GM19397 (cell line): ENCODE measurements around the gene WDR27.
"Not testable (repeated sequence)": the region's sequence is repeated elsewhere in the genome, so short reads cannot be mapped to it uniquely, and the experiment has no call there.

ENCODE experiments used
- ATAC-seq: cut with Tn5 transposase; IDR thresholded peaks from one replicate; pipeline ENCODE4 v1.9.1; 2021; ENCODE audit warnings: mild to moderate bottlenecking, moderate library complexity; ENCODE audit not compliant: unreplicated experiment

WDR27 gene

DNA sequence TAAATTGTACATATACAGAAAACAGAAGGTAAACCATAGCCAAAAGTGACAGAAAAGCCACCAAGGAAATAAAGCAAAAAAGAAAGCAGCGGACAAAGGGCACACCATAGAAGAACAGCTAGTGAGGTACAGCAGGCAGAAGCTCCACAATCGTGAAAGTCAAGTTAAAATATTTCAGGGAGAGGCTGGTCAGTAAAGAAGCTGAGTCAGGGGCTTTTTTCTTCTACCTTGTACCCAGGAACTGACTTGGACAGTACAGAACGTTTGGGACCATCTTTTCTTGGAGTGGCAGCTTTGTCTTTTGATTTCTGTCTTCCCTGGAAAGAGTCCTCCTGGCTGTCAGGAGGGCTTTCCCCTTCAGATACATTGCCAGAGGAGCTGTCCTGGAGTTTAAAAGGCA lies 8.2 kb upstream of the WDR27 start:
- ATAC-seq = no peak

DNA sequence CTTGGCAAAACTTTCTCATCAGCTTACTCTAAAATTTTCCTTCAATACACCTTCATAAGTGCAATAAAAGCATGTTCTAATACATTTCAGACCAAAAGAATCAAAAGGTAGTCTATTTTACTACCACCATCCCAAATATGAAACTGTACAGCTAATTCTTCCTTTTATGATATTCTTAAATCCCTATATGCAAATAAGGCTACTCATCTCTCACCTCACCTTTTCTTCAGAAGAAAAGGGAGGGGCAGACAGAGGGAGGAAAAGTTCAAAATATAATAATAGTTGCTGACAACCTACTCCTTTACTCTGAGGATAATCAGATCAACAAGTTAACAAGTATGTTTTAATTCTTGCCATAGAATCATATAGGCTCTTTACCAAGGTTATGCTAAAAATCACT lies 7.5 kb upstream of the WDR27 start:
- no peak for ATAC-seq

DNA sequence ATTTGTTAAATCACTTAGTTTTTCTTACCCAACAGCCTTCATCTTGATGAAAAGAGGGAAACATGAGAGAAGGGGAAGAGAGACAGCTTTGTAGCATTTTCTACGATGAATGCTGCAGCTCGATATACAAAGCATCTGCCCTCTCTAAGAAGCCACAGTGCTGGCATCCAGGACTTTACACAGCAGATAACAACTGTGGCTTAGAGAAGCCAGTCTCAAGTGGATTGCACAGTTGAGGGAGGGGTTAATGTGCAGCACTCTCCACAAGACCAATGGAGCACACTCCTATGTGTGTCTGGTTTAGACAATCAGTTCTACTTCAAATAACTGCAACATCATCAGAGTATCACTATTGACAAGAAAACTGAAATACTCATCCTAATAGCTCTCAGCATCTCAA lies 5.9 kb upstream of the WDR27 start:
- ATAC-seq = no peak

DNA sequence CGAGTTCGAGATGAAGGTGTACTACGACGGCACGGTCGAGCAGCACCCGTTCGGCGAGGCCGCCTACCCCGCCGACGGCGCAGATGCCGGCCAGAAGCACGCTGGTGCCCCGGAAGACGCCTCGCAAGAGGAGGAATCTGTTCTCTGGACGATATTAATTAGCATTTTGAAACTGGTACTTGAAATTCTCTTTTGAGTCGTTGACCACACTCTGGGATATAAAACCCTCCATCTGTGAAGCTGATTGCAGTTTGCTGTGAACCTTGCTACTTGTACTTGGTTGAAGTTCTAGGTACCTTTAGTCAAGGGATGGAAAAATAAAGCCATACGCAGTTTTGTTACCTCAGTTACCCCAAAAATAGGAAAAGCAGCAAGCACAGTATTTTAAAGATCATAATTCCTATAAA lies 1.0 kb upstream of the WDR27 start:
- ATAC-seq = peak; percentile 4

DNA sequence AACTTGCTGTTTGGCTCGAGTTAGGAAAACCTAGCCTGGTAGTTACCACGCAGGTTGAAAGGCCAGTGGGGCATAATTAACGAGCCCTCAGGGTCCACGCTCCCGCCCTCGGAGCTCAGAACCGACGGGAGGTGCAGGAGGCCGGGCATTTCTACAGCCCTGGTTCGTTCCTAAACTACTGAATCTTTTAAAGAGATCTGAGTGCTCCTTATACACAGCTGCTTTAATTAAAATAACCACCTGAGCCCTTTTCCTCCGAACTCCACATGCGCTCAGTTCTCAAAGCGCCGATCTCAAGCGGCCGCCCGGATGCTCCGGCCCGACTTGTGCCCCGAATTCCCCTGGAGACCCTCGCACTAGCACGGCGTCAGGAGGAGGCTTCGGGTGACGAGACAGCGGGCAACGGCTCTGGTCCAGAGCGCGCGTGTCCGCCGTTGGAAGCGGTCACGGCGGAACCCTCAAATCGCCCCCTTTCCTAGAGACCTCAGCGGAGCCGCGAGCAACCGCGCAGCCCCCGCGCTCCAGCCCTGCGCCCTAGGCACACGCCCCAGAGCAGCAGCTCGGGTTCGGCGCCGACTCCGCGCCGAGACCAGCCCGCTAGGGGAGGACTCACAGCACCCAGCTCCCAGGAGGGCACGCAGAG lies 397 bp downstream of the WDR27 start:
- ATAC-seq = no peak

DNA sequence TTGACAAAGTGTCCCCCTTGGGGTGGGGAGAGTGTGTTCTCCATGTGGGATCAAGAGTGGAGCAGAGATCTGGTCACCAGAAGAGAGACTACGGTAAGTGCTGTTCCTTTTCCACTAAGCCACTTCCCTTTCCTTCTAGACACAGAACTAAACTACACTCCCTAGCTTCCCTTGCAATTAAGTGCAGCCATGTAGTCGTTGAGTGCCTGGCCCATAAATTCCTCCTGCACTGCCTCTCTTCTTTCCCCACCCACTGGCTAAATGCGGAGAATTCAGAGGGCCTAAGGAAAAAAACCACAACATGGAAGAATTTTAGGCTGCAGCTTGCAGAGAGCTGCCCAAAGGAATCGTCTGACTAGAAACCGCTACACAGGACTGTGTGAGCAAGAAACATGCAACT lies 1.5 kb downstream of the WDR27 start:
- no peak for ATAC-seq

DNA sequence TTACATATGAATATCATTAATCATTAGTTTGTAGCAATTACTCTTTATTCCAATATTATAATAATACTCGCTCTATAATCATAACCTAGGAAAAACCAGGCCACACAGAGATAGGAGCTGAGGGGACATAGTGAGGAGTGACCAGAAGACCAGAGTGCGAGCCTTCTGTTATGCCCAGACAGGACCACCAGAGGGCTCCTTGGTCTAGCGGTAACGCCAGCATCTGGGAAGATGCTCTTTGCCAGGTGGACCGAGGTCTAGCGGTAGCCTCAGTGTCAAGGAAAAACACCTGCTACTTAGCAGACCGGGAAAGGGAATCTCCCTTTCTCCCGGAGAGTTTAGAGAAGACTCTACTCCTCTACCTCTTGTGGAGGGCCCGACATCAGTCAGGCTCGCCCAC lies 4.7 kb downstream of the WDR27 start:
- ATAC-seq = not testable (repeated sequence)

DNA sequence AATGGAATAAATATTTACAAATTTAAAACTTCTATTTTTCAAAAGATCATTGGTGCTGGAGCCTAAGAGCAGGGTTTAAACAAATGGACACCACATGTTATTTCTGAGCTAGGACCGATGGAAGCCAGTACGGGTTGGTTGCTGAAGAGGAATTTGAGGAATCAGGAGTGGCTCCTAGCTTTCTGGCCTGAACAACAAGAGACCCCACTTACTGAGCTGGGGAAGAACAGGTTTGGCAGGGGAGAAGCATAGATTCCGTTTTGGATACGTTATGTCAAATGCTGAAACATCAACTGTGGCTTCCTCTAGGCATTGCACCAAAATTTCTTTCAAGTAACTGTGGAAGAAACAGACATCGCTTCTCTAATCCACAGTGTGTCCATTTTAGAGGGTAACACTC lies 6.7 kb downstream of the WDR27 start:
- ATAC-seq = no peak

DNA sequence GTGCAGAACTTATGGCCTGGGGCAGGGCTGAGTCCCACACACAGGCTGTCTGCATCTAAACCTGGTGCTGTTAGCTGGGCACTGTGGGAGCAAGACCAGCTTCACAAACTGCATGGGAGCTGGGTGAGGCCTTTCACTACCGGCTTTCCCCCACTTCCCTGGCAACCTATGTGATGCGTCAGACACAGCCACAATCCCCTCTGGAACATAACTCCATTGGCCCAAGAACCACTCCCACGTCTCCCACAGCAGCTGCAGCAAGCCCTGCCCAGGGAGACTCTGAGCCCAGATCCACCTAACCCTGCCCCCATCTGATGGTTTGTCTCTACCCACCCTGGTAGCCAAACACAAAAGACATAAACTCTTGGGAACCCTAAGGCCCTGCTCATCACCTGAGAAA lies 9.3 kb downstream of the WDR27 start:
- no peak for ATAC-seq

DNA sequence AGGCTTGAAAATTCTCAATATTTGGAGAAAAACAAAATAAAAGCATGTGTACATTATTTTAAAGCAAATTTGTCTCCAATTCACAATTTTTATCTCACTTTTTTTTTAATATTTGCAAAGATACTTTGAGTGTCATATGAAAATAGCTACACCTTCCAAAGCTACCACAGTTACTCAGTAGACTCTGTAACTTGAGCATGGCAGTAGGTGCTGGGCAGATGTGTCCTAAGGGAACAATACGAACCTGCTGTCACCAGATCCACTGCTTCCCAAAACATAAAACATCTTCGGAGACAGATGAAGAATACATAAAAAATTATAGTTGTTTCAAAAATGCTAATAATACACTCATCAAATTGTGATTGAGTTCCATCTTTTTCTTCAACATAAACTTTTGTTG lies 10.6 kb downstream of the WDR27 start:
- ATAC-seq = no peak

DNA sequence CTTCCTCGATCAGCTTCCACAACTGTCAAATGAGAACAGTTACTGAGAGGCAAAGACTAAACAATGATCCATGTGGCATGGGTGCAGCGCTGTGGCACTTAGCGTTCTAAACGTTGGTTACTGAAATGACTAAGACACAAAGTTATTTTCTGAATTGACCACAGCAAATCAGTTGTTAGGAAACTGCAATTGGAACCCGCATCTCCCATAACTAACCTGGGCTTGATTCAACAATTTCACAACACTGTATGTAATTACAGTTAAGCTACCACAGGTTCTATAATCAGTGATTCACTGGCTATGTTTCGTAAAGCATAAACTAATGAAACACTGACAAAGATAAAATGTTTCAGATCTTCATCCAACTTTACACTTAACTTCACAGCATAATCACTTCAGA lies 12.5 kb downstream of the WDR27 start:
- ATAC-seq = no peak

DNA sequence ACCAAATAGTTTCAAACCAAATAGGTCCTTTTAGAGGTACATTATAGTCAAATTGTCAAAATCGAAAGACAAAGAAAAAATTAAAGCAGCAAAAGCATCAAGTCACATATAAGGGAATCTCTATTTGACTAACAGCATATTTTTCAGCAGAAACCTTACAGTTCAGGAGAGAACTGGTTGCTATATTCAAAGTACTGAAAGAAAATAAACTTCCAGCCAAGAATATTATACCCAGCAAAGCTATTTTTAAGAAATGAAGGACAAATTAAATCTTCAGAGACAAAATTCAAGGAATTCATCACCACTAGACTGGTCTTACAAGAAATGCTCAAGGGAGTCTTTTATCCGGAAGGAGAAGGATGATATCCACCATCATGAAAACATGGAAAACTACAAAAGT lies 16.0 kb downstream of the WDR27 start:
- no peak for ATAC-seq

DNA sequence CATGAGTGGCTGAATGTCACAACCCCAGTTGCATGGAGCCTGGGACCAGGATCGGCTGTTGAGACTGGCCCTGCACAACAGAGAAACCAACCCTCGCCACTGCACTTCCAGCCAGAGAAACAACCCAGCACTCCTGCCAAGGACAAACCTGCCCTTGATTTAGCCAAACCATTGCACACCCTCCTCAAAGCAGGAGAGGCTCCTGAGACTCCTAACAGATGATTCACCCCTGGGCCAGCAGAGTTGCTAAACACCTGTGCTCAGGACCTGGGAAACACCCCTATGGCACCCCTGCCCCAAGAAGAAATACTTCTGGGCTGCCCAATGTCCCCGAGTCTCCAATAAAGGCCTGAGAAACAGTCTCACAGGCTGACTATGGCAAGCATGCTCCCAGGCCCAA lies 17.8 kb downstream of the WDR27 start:
- no peak for ATAC-seq

DNA sequence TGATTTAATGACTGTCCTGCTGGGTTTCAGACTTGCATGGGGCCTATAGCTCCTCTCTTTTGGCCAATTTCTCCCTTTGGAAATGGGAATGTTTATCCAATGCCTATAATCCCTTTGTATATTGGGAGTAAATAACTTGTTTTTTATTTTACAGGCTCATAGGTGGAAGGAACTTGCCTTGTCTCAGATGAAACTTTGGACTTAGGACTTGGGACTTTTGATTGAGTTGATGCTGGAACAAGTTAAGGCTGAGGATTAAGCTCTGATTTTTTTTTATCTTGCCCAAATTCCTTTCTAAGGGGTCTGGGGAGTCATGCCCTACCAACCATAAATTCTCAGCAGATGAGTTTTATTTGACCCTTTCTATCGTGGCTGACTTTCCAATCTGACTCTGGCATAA lies 23.5 kb downstream of the WDR27 start:
- no peak for ATAC-seq

DNA sequence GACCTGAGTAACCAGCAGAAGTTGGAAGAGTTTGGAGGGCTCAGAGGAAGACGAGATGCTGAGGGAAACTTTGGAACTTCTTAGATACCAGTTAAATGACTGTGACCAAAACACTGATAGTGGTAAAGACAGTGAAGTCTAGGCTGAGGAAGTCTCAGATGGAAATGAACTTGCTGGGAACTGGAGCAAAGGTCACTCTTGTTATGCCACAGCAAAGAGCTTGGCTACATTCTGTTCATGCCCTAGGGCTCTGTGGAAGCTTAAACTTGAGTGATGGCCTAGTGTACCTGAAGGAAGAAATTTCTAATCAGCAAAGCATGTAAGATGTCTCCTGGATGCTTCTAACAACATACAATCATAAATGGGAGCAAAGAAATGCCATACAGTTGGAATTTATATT lies 24.7 kb downstream of the WDR27 start:
- no peak for ATAC-seq

DNA sequence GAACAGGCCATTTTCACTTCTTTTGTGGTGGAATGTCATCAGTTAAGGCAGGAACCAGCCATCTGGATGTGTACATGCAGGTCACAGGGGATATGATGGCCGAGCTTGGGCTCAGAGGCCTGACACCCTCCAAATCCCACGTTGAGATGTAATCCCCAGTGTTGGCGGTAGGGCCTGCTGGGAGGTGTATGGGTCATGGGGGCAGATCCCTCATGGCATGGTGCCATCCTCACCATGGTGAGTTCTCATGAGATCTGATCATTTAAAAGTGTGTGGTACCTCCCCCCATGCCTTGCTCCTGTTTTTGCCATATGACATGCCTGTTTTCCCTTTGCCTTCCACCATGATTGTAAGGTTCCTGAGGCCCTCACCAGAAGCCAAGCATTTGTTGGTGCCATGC lies 26.8 kb downstream of the WDR27 start:
- ATAC-seq = no peak

DNA sequence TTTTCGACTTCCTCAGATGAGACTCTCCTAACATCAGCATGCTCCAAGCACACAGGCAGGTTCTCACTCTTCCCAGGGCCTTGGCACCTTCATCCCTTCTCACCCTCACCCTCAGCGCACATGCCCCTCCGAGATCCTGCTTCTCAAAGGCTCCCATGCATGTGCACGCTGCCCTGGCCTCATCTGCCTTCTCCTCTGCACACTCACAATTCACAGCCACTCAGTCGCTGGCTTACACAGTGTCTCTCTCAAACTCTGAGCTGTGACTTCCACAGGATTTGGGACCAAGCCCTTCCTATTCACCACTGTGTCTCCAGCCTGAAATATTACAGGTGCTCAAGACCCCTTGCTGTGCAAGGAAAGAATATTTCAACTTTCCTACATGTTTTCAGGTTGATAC lies 30.3 kb downstream of the WDR27 start:
- ATAC-seq = no peak

DNA sequence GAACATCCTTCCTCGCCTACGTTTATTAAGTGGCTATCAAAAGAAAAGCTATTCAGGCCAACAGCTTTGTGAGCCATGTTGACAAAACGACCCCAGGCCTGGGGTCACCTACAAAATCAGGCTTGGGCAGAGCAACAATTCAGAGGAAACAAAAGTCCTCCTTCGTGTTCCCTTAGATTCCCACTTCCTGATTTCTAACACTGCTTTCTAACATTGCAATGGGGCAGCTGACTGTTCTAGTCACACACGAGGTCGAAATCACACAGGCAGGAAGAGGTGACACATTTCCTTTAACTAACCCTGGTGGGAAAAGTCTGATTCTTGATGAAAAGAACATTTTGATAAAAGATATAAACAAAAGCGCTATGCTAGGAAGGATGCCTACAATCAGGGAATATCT lies 31.9 kb downstream of the WDR27 start:
- no peak for ATAC-seq

DNA sequence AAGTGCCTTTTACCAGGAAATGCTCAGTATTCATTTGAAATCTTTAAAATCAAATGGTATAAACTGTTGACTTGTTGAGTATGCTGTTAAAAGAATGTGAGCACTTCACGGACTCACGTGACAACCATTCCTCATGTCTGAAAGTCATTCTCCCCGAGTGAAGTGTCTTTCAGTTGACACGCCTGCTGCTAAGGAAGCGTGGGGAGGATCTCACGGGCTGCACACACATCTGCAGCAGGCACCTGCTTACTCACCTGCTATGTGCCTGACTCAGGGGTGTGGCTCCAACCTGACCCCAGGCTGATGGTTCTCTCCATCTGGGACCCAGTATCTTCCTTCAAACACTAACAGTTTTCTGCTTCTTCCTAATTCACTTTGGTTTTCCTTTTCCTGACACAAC lies 32.7 kb downstream of the WDR27 start:
- ATAC-seq = no peak

DNA sequence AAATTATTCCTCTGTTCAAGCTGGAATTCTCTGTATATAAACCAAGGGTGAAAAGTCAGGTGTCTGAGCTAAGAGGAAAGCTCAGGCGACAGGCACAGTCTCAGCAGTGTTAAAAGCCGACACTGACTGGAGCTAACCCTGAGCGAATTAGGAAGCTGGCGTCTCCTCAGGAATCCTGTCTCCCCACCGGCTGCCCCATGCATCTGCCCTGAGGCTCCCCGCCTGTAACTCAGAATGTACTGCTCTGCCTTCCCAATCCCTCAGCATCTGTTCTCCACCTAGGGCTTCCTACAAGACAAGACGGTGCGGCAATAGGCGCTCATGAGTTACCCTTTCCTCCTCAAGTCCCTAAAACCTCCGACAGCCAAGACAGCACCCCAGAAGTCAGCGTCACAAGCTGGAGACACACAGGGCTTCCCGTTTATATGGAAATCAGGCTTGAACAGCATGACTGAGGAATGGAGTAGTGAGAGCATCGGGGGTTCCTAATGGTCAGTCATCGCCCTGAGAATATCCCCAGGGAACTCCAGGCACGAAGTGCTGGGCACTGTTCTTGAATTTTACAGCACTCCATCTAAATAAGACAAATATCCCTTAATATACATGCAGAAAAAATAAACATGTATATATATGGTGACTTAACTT lies 33.5 kb downstream of the WDR27 start:
- no peak for ATAC-seq

DNA sequence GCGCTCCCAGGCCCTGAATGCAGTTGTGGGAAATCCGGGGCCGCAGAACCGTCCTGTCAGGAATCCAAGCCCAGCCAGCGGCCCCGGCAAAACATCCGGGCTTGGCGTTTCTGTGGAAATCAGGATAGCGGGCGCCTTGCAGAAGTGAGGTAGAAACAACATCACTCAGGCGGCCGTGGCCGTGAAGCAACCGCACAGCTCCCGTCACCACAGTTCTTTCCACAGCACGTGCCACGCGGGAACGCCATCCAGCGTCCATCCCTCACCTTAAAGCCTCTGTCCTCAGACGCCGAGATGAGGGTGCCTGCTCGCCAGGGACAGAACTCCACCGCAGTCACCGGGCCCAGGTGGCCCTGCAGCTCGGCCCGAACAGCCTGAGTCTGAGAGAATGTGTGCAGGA lies 34.1 kb downstream of the WDR27 start:
- ATAC-seq = no peak

DNA sequence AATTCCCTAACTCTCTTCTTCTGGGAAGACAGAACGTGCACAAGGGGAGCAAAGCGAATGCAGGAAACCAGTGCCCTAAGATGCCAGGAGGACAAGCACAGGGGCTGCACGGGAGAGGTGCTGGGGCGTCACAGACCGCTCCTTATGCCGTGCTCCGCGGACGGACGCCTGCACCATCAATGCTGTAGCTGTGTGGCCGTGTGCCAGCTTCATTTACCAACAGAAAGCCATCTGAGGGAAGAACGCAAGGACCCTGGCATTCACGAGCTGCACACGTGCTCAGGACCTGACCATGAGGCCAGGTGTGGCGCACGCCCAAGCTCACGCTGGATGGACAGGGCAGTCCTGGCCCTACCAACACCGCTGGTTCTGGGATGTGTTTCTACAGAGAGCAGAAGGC lies 35.4 kb downstream of the WDR27 start:
- no peak for ATAC-seq

DNA sequence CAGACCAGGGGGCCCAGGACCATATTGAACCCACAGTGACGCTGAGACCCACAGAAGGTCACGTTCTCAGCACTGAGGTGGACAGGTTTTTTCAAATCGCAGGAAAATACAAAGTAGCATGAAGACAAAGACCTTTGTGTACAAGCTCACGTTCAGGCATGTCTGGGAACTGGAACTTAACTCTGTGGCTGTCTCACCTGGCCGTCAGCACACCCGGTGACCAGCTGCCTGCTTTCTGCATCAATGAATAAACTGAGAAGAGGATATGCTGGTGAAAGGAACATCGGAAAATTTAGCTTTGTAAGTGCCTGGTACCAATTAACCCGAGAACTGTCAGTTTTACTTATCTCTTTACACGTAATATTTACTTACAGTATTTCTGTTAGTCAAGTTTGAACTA lies 36.5 kb downstream of the WDR27 start:
- ATAC-seq = no peak
